Effector memory CD4-positive, alpha-beta T cell (primary cell): ENCODE data around the gene SFXN5.

Source experiments
- DNase-seq, 3 donors: peaks; one replicate each; pipeline ENCODE4 v3.0.0-alpha.2; 2020
- H3K27ac ChIP-seq: 2 replicates; pipeline ENCODE4 v1.7.0; 2013; ENCODE audit warnings: mild to moderate bottlenecking, low read length, moderate library complexity; ENCODE audit not compliant: insufficient read depth, poor library complexity, severe bottlenecking
- H3K27me3 ChIP-seq: replicated peaks from 2 replicates; pipeline ENCODE4 v1.7.0; 2013; ENCODE audit warnings: mild to moderate bottlenecking, low read length; ENCODE audit not compliant: insufficient read depth, control insufficient read depth, poor library complexity, severe bottlenecking
- H3K36me3 ChIP-seq: 2 replicates; pipeline ENCODE4 v1.7.0; 2013; ENCODE audit warnings: mild to moderate bottlenecking, low read length, moderate library complexity; ENCODE audit not compliant: control insufficient read depth, insufficient read depth
- H3K4me1 ChIP-seq: 2 replicates; pipeline ENCODE4 v1.7.0; 2013; ENCODE audit warnings: low read length, mild to moderate bottlenecking; ENCODE audit not compliant: control insufficient read depth, insufficient read depth, poor library complexity, severe bottlenecking
- H3K4me3 ChIP-seq: 2 replicates; pipeline ENCODE4 v1.7.0; 2013; ENCODE audit warnings: low read length, low read depth, mild to moderate bottlenecking; ENCODE audit not compliant: insufficient read depth, poor library complexity, severe bottlenecking
- H3K9me3 ChIP-seq: 2 replicates; pipeline ENCODE4 v1.7.0; 2013; ENCODE audit warnings: mild to moderate bottlenecking, low read length, moderate library complexity; ENCODE audit not compliant: control insufficient read depth

The SFXN5 gene

DNA sequence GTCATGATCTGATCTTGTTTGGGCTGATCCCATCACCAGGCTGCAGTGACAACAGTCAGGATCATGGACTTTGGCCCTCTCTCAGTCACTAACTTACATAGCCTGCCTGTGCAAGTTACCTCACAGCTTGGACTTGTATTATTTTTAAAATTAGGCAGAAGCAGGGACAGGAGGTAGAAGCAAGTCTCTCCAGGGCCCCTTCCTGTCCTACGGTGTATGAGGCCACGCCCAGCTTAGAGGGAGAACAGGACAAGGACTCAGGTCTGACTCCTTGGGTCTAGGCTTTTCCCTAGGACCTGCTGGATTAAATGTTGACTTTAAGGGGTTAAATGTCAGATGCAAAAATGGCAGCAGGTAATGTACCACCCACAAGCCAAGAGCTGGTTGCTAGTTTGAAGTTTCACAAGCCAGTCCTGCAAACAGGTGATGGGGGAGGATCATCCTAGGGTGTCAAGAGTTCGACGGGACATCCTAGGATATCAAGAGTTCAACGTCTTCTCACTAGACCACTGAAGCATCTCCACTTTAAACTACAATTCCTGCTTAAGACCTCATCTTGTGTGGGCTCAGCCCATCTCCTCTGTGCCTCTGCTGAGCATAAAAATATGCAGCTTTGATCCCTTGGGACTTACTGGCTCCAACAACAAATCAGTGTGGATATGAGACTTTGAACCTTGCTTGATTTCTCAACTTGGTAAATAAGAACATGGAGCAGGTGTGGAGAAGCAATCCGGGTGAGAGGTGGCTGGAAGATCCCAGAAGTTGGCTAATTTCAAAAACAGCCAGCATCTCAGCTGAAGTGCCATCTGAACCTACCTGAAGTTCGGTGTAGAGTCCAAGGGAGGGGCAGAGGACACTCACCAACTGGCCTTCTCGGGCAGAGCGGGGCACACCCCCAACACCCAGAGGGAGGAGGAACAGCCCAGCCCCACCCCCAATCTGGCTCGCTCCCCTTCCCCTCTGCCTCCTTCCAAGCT is 39.5 kb downstream of the SFXN5 start:
- Histone ChIP-seq H3K9me3 (no peaks in the 10 kb centered on the region), H3K36me3 (no peaks in the 10 kb centered on the region), H3K4me3 (no peak overlapping the region), H3K4me1 (no peaks in the 10 kb centered on the region), H3K27ac (no peak overlapping the region), H3K27me3 (no peaks in the 10 kb centered on the region)
- no peak for DNase-seq

DNA sequence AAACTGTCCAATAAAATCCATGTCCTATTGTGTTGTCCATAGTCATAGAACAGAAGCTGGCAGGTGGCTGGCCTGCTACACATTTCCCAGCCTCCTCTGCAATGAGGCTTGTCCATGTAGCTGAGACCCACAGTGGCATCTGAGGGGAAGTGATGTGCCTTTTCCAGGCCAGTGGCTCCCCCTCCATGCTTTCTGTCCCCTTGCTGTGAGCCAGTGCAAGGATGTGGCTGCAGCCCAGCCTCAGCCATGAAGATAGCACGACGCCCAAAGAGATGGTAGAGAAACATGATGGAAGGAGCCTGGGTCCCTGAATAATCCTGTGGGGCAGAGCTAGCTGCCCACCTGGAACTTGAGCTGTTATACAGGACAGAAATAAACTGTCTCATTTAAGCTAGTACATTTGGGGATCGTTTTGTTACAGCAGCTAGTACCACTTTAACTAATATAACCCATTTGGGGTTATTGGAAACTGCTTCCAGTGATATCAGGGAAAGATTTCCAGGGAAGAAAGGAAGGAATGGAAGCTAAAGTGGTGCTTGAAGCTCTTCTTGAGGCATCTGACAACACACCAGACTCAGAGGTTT is 40.3 kb downstream of the SFXN5 start:
- no peak for DNase-seq
- Histone ChIP-seq H3K4me1 (no peaks in the 10 kb centered on the region), H3K4me3 (no peak overlapping the region), H3K27me3 (no peaks in the 10 kb centered on the region), H3K36me3 (no peaks in the 10 kb centered on the region), H3K27ac (no peak overlapping the region), H3K9me3 (no peaks in the 10 kb centered on the region)

DNA sequence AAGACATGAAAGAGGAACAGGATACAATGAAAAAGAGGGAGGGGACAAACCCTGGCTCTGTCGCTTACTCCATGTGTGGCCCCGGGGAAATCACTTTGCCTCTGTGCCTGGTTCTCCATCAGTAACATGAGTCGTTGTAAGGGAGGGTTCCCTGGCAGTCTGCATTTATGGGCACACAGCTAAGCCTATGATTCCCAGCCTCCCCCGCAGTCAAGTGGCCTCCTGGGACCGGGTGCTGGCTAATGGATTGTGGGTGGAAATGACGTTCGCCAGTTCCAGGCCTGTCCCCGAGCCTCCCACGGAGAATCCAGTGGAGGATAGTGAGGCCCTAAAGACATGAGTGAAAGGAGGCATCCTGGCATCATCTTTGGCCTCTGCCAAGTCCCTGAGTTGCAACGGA is 42.7 kb downstream of the SFXN5 start:
- Histone ChIP-seq H3K27me3 (no peaks in the 10 kb centered on the region), H3K9me3 (no peaks in the 10 kb centered on the region), H3K27ac (no peak overlapping the region), H3K4me1 (no peaks in the 10 kb centered on the region), H3K4me3 (no peak overlapping the region), H3K36me3 (no peaks in the 10 kb centered on the region)
- no peak for DNase-seq

DNA sequence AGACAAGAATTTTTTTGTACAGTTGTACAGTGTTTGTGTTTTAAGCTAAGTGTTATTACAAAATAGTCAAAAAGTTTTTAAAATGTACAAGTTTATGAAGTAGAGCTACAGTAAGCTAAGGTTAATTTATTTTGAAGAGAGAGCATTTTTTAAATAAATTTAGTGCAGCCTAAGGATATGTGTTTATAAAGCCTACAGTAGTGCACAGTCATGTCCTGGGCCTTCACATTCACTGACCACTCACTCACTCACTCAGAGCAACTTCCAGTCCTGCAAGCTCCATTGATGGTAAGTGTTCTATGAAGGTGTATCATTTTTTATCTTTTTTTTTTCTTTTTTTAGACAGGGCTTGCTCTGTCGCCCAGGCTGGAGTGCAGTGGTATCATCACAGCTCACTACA is 44.2 kb downstream of the SFXN5 start:
- no peaks in the 10 kb centered on the region for H3K36me3 ChIP-seq
- H3K4me1 ChIP-seq = no peaks in the 10 kb centered on the region
- no peaks in the 10 kb centered on the region for H3K27me3 ChIP-seq
- no peak overlapping the region for H3K4me3 ChIP-seq
- no peak overlapping the region for H3K27ac ChIP-seq
- no peaks in the 10 kb centered on the region for H3K9me3 ChIP-seq
- no peak for DNase-seq

DNA sequence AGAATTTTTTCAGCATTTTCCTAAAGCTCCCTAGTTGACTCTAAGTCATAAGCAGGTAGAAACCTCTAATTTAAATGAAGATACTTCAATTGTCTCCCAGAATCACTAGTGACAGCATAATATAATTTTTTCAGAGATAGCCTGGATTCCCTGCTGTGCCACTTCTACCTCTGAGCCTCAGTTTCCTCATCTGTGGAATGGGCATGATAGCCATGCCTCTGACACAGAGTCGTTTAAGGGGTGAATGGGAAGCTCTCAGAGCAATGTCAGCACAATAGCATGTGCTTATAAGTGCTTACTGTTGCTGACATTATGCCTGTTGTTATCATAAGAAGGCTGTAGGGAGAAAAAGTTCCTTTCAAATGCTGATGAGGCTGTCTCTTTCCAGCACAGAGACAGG is 48.0 kb downstream of the SFXN5 start:
- Histone ChIP-seq H3K4me3 (no peak overlapping the region), H3K9me3 (no peaks in the 10 kb centered on the region), H3K27me3 (no peaks in the 10 kb centered on the region), H3K27ac (no peak overlapping the region), H3K4me1 (no peaks in the 10 kb centered on the region), H3K36me3 (no peaks in the 10 kb centered on the region)
- DNase-seq = no peak

DNA sequence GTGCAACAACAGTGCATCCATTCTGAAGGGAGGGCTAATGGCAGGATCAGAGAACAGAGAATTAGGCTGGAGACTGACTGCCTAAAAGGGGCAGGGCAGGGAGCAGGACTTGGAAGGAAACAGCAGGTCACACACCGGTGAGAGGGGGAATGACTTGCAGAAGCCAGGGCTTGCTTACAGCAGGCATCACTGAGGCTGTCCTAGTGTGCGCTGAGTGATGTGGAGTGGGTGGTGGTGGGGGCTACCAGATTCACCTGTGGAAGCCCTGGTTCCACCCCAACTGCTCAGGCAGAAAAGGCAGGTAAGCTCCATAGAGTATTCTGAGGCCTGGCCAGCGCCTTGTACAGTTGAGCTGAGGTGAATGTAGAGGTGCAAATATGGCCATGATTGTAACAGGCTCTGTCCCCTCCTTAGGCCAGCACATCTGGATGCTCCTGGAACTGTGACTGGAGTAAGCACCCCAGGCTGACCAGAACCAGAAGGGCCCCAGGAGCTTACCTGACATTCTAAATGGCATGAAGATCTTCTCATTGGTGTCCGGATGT is 49.4 kb downstream of the SFXN5 start:
- no peaks in the 10 kb centered on the region for H3K4me1 ChIP-seq
- no peak overlapping the region for H3K27ac ChIP-seq
- no peaks in the 10 kb centered on the region for H3K36me3 ChIP-seq
- DNase-seq = no peak
- H3K4me3 ChIP-seq = no peak overlapping the region
- no peaks in the 10 kb centered on the region for H3K9me3 ChIP-seq
- H3K27me3 ChIP-seq = no peaks in the 10 kb centered on the region

DNA sequence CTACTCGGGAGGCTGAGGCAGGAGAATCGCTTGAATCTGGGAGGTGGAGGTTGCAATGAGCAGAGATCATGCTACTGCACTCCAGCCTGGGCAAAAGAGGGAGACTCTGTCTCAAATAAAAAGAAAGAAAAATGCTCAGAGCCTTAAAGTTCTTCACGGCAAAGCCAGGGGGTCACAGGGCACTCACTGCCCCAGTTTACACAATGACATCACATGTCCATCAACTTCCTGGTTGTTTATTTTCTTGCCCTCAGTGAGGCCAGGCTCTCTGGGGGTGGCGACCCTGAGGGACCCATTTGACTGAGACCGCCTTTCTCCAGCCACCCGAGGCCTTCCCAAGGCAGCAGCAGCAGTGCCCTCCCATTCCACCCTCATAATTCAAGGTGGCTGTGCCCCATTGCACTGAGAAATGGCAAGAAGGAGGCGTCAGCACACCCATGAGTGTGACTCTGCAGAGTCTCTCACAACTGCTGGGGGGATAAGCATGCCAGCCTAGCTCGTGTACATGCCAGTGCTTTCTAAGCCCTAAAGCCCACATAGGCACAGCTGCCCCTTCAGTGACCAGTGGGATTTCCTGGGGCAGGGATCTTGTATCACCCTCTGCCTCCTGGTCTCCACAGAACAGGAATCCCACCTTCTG is 50.0 kb downstream of the SFXN5 start:
- Histone ChIP-seq H3K27ac (no peak overlapping the region), H3K9me3 (no peaks in the 10 kb centered on the region), H3K36me3 (no peaks in the 10 kb centered on the region), H3K27me3 (no peaks in the 10 kb centered on the region), H3K4me1 (no peaks in the 10 kb centered on the region), H3K4me3 (no peak overlapping the region)
- no peak for DNase-seq

DNA sequence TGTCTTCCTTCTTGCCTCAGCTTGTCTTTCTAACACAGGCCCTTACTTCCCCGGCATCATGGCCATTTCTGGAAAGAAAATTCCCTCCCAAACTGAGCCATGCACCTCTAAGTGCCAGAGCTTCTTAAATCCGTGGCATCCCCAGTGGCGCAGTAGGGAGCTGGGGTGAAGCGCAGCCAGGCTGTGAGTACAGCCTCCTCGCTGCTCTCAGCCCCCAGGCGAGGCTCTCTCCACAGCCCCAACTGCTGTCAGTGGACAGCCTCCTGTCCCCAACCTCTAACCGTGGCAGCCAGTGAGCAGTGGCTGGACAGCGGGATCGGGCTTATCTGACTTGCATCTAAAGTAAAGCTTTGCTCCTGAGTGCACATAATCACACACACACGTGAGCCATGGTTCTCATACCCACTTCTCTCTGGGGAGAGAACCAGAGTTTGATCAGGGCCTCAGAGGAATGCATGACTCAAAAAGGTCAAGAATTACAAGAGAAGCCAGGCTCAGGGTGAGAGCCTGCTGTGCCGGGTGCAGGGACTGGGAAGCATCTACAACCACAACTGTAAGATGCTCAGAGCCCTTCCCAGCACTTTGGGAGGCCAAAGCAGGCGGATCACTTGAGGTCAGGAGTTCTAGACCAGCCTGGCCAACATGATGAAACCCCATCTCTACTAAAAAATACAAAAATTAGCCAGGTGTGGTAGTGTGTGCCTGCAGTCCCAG is 50.7 kb downstream of the SFXN5 start:
- no peaks in the 10 kb centered on the region for H3K36me3 ChIP-seq
- no peak overlapping the region for H3K4me3 ChIP-seq
- no peaks in the 10 kb centered on the region for H3K27me3 ChIP-seq
- no peak overlapping the region for H3K27ac ChIP-seq
- no peaks in the 10 kb centered on the region for H3K9me3 ChIP-seq
- no peaks in the 10 kb centered on the region for H3K4me1 ChIP-seq
- DNase-seq = no peak

DNA sequence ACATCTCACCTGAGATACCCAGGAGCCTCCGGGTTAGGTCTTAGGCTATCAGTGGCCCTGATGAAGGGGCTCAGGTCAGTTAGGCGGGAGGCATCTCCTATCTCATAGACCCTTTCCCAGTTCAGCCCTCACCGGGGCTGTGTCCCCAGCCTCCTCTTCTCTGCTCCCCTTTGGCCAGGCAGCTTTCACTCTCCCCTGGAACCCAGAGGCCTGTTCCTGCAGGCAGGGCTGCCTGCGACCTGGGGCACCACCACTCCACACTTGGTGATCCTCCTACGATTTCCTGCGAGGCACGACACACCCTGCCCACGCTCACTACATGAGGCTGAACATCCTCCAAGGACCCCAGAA is 51.2 kb downstream of the SFXN5 start:
- H3K27ac ChIP-seq = no peak overlapping the region
- DNase-seq = no peak
- H3K36me3 ChIP-seq = no peaks in the 10 kb centered on the region
- H3K9me3 ChIP-seq = no peaks in the 10 kb centered on the region
- H3K4me3 ChIP-seq = no peak overlapping the region
- H3K4me1 ChIP-seq = no peaks in the 10 kb centered on the region
- no peaks in the 10 kb centered on the region for H3K27me3 ChIP-seq
